ENCODE data around the gene KRT15. TPM values are rescaled to one million over a fixed set of nuclear protein-coding genes. Genes with fewer than 3 reads are reported as not detected.

Gene KRT15
- total and polyA plus RNA-seq, 2 of the 8 experiments (the other 6 are each of a cell fraction or from before 2014, with no cell fraction given), result 0.11 to 0.13 TPM

DNA sequence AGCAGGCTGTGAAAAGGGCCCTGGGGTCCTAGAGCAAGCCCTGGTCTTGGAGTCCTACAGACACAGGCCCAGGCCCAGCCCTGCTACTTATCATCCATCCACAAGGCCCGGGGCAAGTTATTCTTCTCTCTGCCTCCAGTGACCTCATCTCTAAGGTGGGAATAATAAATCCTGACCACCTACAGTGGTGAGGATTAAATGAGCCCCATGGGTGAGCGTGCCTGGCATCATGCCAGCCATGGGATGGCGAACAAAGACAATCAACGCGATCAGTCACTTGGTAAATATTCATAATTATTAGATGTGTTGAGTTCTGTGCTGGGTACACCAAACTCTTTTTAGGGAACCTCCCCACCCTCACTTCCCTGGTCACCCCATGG is 5.5 kb downstream of the KRT15 start (continued):
- TF ChIP-seq, protein P1, sequence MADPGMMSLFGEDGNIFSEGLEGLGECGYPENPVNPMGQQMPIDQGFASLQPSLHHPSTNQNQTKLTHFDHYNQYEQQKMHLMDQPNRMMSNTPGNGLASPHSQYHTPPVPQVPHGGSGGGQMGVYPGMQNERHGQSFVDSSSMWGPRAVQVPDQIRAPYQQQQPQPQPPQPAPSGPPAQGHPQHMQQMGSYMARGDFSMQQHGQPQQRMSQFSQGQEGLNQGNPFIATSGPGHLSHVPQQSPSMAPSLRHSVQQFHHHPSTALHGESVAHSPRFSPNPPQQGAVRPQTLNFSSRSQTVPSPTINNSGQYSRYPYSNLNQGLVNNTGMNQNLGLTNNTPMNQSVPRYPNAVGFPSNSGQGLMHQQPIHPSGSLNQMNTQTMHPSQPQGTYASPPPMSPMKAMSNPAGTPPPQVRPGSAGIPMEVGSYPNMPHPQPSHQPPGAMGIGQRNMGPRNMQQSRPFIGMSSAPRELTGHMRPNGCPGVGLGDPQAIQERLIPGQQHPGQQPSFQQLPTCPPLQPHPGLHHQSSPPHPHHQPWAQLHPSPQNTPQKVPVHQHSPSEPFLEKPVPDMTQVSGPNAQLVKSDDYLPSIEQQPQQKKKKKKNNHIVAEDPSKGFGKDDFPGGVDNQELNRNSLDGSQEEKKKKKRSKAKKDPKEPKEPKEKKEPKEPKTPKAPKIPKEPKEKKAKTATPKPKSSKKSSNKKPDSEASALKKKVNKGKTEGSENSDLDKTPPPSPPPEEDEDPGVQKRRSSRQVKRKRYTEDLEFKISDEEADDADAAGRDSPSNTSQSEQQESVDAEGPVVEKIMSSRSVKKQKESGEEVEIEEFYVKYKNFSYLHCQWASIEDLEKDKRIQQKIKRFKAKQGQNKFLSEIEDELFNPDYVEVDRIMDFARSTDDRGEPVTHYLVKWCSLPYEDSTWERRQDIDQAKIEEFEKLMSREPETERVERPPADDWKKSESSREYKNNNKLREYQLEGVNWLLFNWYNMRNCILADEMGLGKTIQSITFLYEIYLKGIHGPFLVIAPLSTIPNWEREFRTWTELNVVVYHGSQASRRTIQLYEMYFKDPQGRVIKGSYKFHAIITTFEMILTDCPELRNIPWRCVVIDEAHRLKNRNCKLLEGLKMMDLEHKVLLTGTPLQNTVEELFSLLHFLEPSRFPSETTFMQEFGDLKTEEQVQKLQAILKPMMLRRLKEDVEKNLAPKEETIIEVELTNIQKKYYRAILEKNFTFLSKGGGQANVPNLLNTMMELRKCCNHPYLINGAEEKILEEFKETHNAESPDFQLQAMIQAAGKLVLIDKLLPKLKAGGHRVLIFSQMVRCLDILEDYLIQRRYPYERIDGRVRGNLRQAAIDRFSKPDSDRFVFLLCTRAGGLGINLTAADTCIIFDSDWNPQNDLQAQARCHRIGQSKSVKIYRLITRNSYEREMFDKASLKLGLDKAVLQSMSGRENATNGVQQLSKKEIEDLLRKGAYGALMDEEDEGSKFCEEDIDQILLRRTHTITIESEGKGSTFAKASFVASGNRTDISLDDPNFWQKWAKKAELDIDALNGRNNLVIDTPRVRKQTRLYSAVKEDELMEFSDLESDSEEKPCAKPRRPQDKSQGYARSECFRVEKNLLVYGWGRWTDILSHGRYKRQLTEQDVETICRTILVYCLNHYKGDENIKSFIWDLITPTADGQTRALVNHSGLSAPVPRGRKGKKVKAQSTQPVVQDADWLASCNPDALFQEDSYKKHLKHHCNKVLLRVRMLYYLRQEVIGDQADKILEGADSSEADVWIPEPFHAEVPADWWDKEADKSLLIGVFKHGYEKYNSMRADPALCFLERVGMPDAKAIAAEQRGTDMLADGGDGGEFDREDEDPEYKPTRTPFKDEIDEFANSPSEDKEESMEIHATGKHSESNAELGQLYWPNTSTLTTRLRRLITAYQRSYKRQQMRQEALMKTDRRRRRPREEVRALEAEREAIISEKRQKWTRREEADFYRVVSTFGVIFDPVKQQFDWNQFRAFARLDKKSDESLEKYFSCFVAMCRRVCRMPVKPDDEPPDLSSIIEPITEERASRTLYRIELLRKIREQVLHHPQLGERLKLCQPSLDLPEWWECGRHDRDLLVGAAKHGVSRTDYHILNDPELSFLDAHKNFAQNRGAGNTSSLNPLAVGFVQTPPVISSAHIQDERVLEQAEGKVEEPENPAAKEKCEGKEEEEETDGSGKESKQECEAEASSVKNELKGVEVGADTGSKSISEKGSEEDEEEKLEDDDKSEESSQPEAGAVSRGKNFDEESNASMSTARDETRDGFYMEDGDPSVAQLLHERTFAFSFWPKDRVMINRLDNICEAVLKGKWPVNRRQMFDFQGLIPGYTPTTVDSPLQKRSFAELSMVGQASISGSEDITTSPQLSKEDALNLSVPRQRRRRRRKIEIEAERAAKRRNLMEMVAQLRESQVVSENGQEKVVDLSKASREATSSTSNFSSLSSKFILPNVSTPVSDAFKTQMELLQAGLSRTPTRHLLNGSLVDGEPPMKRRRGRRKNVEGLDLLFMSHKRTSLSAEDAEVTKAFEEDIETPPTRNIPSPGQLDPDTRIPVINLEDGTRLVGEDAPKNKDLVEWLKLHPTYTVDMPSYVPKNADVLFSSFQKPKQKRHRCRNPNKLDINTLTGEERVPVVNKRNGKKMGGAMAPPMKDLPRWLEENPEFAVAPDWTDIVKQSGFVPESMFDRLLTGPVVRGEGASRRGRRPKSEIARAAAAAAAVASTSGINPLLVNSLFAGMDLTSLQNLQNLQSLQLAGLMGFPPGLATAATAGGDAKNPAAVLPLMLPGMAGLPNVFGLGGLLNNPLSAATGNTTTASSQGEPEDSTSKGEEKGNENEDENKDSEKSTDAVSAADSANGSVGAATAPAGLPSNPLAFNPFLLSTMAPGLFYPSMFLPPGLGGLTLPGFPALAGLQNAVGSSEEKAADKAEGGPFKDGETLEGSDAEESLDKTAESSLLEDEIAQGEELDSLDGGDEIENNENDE (IDR thresholded peaks at IDR 0.05; ENCODE audit: insufficient replicate concordance, low read length), result no peak
- no peak for TF ChIP-seq POU5F1 (IDR thresholded peaks at IDR 0.05; ENCODE audit: low read depth, low read length)
- TF ChIP-seq YY1 (IDR thresholded peaks at IDR 0.05; ENCODE audit: low read depth, low read length), result no peak
- no peak for TF ChIP-seq NANOG (IDR thresholded peaks at IDR 0.05; ENCODE audit: insufficient read depth, low read depth, low read length, poor library complexity, severe bottlenecking)
- TF ChIP-seq SP4 (IDR thresholded peaks at IDR 0.05; ENCODE audit: low read length), result no peak
- TF ChIP-seq SUZ12 (IDR thresholded peaks at IDR 0.05; ENCODE audit: low read length), result no peak
- TF ChIP-seq SIRT6 (IDR thresholded peaks at IDR 0.05; ENCODE audit: low read length), result no peak
- no peak for TF ChIP-seq RAD21 (IDR thresholded peaks at IDR 0.05 in 1 of 2, conservative IDR thresholded peaks at IDR 0.05 in 1 of 2; ENCODE audit: low read depth in 2 of 2, low read length in 2 of 2)
- no peak for TF ChIP-seq GTF2F1 (IDR thresholded peaks at IDR 0.05; ENCODE audit: borderline replicate concordance, low read depth, low read length)
